Measurements from ENCODE around the gene BLCAP. TPM values are rescaled to one million over a fixed set of nuclear protein-coding genes. Genes with fewer than 3 reads are reported as not detected.

BLCAP gene
- total RNA-seq, 4 donors from 2014 or later: 66.4 to 104 (median 78.1) TPM

- intact Hi-C loops (cut with DNase I): no loop called here
- H3K27ac ChIP-seq: no peak overlapping the region
- no peaks in the 10 kb centered on the region for H3K27me3 ChIP-seq
- no peak for DNase-seq
- H3K4me3 ChIP-seq: no peak overlapping the region
- TF ChIP-seq POLR2A (IDR thresholded peaks at IDR 0.05): no peak
- no peak for TF ChIP-seq CTCF (IDR thresholded peaks at IDR 0.05)
- WGBS, 2 donors: 72 to 89% methylated on average over 4 of the region's 4 CpGs
- no peaks in the 10 kb centered on the region for H3K9me3 ChIP-seq
- peaks cover 7 to 100% (median 19%) of the 10 kb centered on the region in 3 donors for H3K36me3 ChIP-seq
- peaks cover 0 to 37% (median 6%) of the 10 kb centered on the region in 3 donors for H3K4me1 ChIP-seq
These were observed 13.8 kb downstream of the BLCAP start for GRCh38 chr20:37513779-37514359.

GRCh38 chr20:37511610-37512275, 15.9 kb downstream of the BLCAP start:
- no peak overlapping the region for H3K27ac ChIP-seq
- H3K4me1 ChIP-seq: peaks cover 0 to 19% (median 0%) of the 10 kb centered on the region in 3 donors
- intact Hi-C loops (cut with DNase I): no loop called here
- DNase-seq: no peak
- H3K9me3 ChIP-seq: no peaks in the 10 kb centered on the region
- H3K36me3 ChIP-seq: peaks cover 7 to 87% (median 15%) of the 10 kb centered on the region in 3 donors
- TF ChIP-seq POLR2A (IDR thresholded peaks at IDR 0.05): no peak
- TF ChIP-seq CTCF (IDR thresholded peaks at IDR 0.05): no peak
- 86 to 90% methylated on average over 6 of the region's 6 CpGs for WGBS, 2 donors
- H3K27me3 ChIP-seq: no peaks in the 10 kb centered on the region
- H3K4me3 ChIP-seq: no peak overlapping the region

- DNase-seq: no peak
- intact Hi-C loops (cut with DNase I): no loop called here
- 86 to 88% methylated on average over 5 of the region's 5 CpGs for WGBS, 2 donors
- Histone ChIP-seq H3K27ac (no peak overlapping the region), H3K9me3 (no peaks in the 10 kb centered on the region), H3K4me3 (no peak overlapping the region), H3K27me3 (no peaks in the 10 kb centered on the region), H3K4me1 (peaks cover 0 to 19% (median 3%) of the 10 kb centered on the region in 3 donors), H3K36me3 (peaks cover 7 to 72% (median 10%) of the 10 kb centered on the region in 3 donors)
- TF ChIP-seq CTCF (IDR thresholded peaks at IDR 0.05): no peak
- no peak for TF ChIP-seq POLR2A (IDR thresholded peaks at IDR 0.05)
These were observed 17.4 kb downstream of the BLCAP start for GRCh38 chr20:37510226-37510625.

- H3K9me3 ChIP-seq: no peaks in the 10 kb centered on the region
- intact Hi-C loops (cut with DNase I): no loop called here
- WGBS, 2 donors: 50 to 71% methylated on average over 4 of the region's 4 CpGs
- H3K27me3 ChIP-seq: no peaks in the 10 kb centered on the region
- H3K4me3 ChIP-seq: no peak overlapping the region
- H3K27ac ChIP-seq: no peak overlapping the region
- no peak for TF ChIP-seq POLR2A (IDR thresholded peaks at IDR 0.05)
- TF ChIP-seq CTCF (IDR thresholded peaks at IDR 0.05): no peak
- H3K4me1 ChIP-seq: peaks cover 0 to 28% (median 3%) of the 10 kb centered on the region in 3 donors
- DNase-seq: no peak
- peaks cover 0 to 32% (median 7%) of the 10 kb centered on the region in 3 donors for H3K36me3 ChIP-seq
These were observed 21.4 kb downstream of the BLCAP start for GRCh38 chr20:37506152-37506725.
